ENCODE data around the gene MOB3C.

The MOB3C gene

DNA sequence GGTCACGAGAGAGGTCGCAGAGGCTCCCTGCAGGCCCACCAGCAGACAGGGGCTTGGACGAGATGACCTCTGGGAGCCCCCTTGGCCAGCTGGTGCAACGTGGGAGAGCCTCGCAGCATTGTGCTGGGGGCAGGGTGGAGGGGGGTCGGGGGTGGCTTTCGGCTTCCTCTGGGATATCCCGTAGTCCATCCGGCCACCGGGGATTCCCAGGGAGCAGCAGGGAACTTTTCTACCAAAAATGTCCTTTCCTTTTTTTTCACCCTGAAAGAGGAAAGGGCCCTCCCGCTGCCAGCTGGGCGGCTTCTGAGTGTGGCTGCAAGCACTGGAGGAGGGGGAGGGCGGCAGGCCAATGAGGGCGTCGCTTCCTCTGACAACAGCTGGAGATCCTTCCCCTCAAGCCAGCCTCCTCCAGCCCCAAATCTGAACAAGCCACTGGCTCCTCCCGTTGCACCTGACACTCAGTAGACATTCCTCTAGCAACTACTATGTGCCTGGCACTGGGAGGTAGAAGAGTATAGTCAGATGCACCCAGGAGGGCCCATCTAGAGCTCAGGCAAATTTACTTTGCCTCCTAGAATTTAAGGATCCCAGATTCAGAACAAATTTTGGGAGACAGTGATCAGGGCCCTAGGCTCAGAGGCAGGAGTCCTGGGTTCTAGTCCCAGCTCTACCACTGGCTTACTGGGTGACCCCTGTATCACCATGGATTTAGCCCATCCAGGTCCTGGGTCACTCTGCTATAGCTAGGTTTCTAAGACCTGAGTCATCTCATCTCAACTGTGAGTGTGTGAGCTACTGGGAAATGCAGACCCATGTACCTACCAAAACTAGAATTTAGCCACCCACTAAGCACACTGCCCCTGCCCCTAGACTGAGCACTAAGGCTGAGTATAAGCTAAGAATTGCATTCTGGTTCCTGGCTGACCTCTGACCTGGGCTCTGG, 2.7 kb downstream of the MOB3C start:
- TF ChIP-seq POLR2AphosphoS5 (IDR thresholded peaks at IDR 0.05; ENCODE audit: low read depth, low read length) (no peak), TAF1 (IDR thresholded peaks at IDR 0.05; ENCODE audit: borderline replicate concordance, low read depth, low read length) (no peak), POLR2A (IDR thresholded peaks at IDR 0.05; ENCODE audit: low read depth, low read length) (no peak)
- FAIRE-seq (peak; percentile 79), DNase-seq (ENCODE audit: insufficient read length) (peak; percentile 34)

DNA sequence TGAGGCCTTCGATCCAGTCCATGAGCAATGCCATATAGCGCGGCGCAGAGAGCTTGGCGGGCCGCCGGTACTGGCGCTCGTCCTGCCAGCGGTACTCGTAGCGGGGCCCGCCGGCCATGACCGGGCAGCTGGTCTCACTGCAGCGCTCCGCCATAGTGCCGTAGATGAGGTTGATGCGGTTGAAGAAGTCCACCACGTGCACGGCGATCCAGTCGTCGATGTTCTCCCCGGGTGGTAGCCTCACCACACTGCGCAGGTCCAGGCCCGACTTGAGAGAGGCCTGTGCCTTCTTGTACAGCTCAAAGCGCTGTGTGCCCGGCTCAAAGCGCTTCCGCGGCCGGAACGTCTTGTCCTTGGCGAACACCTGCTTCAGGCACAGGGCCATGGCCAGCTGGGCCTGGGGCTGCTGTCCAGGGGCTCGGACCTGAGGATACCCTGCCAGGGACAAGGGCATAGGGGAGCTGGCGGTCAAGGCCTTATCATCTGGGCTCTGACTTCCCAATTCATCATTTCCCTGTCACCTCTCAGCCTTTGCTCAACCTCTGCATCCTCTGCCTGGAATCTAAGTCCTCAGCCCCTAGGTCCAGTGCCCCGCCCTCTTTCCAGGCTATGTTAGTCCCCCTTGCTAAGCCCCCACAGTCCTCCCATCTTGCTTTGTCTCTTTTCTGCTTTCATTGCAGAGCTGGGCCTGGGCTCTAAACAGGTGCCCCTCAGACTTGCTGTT, 3.5 kb downstream of the MOB3C start:
- DNase-seq (ENCODE audit: insufficient read length) (no peak), FAIRE-seq (no peak)
- no peak for TF ChIP-seq TAF1 (IDR thresholded peaks at IDR 0.05; ENCODE audit: borderline replicate concordance, low read depth, low read length)
- TF ChIP-seq POLR2A (IDR thresholded peaks at IDR 0.05; ENCODE audit: low read depth, low read length) = no peak
- no peak for TF ChIP-seq POLR2AphosphoS5 (IDR thresholded peaks at IDR 0.05; ENCODE audit: low read depth, low read length)

DNA sequence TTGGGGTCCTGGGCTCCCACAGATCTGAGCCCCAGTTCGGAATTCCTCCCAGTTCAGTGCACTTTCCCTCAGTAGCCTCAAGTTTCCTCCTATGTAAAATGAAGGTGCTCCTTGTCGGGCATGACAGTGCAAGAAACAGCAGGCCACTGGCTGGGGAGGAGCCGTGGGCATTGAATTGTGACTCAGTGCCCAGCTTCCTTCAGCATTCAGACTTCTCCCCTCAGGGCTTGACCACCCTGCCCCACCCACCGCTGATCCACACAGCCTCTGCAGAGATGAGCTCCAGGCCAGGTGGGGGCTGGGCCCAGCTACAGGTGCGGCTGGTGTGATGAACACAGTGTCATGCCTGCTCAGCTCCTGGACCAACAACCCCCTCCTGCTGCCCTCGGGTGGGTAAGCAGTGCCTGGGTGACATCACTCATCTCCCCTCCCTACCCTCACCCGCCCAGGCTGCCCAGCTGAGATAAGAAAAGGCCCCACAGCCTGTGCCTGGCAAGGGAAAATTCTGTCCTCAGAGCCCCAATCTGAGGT, 4.9 kb downstream of the MOB3C start:
- FAIRE-seq = no peak
- no peak for DNase-seq (ENCODE audit: insufficient read length)
- TF ChIP-seq POLR2A (IDR thresholded peaks at IDR 0.05; ENCODE audit: low read depth, low read length) (no peak), TAF1 (IDR thresholded peaks at IDR 0.05; ENCODE audit: borderline replicate concordance, low read depth, low read length) (no peak), POLR2AphosphoS5 (IDR thresholded peaks at IDR 0.05; ENCODE audit: low read depth, low read length) (no peak)

DNA sequence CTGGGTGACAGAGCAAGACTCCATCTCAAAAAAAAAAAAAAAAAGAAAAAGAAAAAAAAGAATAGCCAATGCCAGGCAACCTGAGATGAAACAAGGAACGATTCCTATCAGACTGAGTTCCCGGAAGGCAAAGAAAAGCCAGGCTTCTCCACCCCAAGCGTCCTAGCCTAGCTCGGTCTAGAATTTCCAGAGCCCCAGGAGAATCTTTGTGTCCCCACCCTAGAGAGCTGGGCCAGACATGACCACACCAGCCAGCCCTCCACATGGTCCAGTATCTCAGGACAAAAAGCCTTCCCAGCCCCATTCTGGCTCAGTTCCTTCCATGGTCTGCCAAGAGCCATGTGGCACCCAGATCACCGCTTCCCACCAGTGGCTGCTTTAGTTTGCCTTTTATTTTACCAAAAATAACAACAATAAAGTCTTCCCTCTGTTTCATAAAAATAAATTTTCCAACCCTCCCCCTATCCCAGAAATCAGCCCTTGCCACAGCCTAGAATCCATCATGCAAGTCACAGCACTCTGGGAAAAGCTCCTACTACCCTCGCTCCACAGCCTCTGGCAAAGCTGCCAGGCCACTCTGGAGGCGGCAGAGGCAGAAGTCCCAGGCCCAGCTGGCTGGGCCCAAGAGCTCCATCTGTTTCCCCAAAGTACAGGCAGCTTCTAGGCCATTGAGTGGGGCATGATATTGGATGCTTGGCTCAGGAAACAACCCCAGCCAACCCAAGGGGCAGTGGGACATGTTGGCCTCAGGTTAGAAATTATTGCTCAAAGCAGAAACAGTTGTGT, 9.1 kb downstream of the MOB3C start:
- FAIRE-seq (no peak), DNase-seq (ENCODE audit: insufficient read length) (no peak)
- TF ChIP-seq TAF1 (IDR thresholded peaks at IDR 0.05; ENCODE audit: borderline replicate concordance, low read depth, low read length) (no peak), POLR2AphosphoS5 (IDR thresholded peaks at IDR 0.05; ENCODE audit: low read depth, low read length) (no peak), POLR2A (IDR thresholded peaks at IDR 0.05; ENCODE audit: low read depth, low read length) (no peak)

DNA sequence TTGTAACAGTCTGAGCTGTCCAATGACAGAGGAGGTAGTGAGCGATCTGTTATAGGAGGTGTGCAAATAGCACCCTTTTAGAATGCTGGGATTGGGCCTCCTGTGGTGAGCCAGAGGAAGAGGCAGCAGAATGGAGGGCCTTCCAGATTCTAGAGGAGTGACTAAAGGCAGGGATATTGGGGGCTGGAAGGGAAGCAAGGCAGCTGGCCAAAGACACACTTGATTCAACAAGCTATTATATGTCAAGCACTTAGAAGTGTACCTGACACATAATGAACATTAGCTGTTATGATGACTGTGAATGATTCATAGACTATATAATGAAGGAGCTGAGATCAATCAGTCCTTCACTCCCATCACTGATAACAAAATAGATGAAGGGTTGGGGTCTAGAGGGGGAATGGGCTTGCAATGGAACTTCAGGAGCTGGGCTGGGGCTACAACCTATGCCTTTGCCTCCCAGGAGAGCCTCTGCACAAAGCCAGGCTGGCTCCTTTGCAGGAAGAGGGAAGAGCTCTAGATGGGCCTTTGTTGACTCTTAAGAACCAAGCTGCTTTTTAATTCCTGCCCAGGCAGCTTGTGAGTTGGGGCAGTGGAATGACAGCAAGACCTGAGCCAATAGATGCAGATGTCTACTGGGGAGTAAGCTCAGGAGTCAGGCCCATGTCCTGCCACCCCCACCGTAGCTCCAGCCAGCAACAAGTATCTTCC, 10.2 kb downstream of the MOB3C start:
- TF ChIP-seq POLR2A (IDR thresholded peaks at IDR 0.05; ENCODE audit: low read depth, low read length) = no peak
- TF ChIP-seq POLR2AphosphoS5 (IDR thresholded peaks at IDR 0.05; ENCODE audit: low read depth, low read length) = no peak
- TF ChIP-seq TAF1 (IDR thresholded peaks at IDR 0.05; ENCODE audit: borderline replicate concordance, low read depth, low read length) = no peak
- no peak for FAIRE-seq
- no peak for DNase-seq (ENCODE audit: insufficient read length)

DNA sequence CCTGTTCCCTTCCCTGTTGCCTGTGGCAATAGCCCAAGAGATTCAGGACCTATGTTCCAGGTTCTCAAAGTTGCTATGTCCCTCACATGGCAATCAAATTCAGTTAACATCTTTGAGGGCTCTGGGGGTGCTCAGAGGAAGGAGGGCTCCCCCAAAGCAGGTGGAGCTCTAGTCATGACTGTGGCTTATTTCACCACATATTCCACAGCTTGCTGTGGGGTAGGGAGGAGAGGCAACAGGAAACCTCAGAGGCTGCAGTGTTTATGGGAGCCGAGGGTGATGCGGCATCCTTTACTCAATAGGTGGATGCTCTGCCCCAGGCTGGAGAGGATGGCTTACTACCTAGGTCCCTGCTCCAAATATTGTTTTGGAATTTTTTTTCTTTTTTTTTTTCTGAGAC, 11.4 kb downstream of the MOB3C start:
- TF ChIP-seq POLR2A (IDR thresholded peaks at IDR 0.05; ENCODE audit: low read depth, low read length) (no peak), POLR2AphosphoS5 (IDR thresholded peaks at IDR 0.05; ENCODE audit: low read depth, low read length) (no peak), TAF1 (IDR thresholded peaks at IDR 0.05; ENCODE audit: borderline replicate concordance, low read depth, low read length) (no peak)
- FAIRE-seq (no peak), DNase-seq (ENCODE audit: insufficient read length) (no peak)

DNA sequence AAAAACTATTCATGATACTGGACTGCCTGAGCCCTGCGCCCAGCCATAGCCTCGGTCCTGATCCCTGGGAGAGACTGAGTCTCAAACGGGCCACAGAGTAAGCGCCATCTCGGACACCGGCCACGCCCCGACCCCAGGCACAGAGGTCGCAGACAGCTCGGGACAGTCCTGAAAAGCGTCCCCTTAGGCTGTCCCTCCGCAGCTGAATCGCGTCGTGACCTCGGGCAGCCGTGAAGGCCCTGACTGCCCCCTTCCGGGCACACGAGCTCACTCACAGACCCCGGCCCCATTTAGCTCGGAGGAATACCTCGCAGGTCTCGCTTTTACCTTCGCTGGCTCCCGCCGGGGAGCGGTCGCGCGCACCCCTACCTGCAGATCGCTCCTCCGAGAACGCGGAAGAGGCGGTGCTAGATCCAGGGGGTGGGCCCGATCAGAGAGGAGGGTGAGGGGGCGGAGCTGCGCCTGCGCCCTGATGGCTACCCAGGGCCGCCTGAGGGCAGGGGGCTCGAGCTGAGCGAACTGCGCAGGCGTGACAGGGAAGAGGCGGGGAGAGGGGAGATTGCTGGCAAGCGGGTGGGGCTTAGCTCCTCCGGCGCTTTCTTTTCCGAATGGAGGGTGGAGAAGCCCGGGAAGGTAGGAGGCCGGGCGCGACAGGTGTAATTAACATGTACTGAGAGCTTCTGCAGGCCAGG, 12.6 kb downstream of the MOB3C start, which contains the start of gene MKNK1:
MKNK1 (minus strand) TSS at position 411 of the 692 bp plus-strand sequence. CDS start 20,941 bp downstream, outside the sequence.
- TF ChIP-seq TAF1 (IDR thresholded peaks at IDR 0.05; ENCODE audit: borderline replicate concordance, low read depth, low read length) (peak; percentile 17; the same call in 1 of the 2 replicates), POLR2A (IDR thresholded peaks at IDR 0.05; ENCODE audit: low read depth, low read length) (peak; percentile 93), POLR2AphosphoS5 (IDR thresholded peaks at IDR 0.05; ENCODE audit: low read depth, low read length) (peak; percentile 88)
- DNase-seq (ENCODE audit: insufficient read length) (peak; percentile 99), FAIRE-seq (peak; percentile 98)

DNA sequence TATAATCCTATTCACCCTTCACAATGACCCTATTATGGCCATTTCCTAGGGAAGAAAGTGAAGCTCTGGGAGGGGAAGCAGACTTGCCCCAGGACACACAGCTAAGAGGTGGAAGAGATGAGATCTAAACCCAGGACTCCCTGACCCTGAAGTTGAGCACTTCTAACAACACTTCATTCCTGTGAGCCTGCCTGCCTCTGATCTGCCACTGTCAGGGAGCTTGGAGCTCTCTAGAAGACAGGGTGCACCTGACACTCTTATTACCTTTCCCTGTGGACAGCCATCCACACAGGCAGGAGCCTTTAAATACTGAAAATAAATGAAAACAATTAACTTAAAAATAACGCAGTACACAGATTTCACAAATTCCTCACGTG, 13.1 kb downstream of the MOB3C start:
- DNase-seq (ENCODE audit: insufficient read length) = no peak
- TF ChIP-seq TAF1 (IDR thresholded peaks at IDR 0.05; ENCODE audit: borderline replicate concordance, low read depth, low read length) = no peak
- no peak for TF ChIP-seq POLR2A (IDR thresholded peaks at IDR 0.05; ENCODE audit: low read depth, low read length)
- no peak for TF ChIP-seq POLR2AphosphoS5 (IDR thresholded peaks at IDR 0.05; ENCODE audit: low read depth, low read length)
- no peak for FAIRE-seq

DNA sequence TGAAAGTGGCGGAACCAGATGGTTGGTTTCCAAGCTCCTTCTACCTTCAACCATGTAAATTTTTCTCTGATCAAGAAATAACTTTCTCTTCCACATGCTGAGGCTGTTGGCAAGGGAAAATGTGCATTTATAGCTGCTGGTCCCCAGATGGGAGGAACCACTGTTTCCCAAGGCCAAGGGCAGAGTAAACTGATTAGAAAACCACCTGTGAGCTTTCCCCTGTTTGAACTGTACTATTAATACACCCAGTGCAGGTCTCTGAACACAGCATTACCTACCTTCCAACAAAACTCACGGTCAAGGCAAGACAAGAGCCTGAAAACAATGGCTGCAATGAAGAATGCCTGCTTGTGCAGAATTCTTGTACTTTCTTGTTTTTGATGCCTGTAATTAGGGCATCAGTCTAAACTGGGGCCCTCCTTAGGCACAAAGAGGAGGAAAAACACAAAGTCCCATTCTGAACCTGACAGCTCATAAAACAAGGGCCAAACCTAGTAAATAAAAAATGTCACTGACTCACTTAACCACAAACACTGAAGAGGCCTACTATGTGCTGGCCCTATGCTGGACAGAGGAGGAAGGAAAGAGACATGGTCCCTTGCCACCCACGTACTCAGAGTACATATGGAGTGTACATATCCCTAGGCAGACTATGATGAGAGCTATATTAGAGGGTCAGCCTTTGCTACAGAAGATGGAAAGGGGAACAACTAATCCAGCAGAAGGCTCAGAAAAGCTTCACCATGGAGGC, 15.2 kb downstream of the MOB3C start:
- TF ChIP-seq TAF1 (IDR thresholded peaks at IDR 0.05; ENCODE audit: borderline replicate concordance, low read depth, low read length) (no peak), POLR2A (IDR thresholded peaks at IDR 0.05; ENCODE audit: low read depth, low read length) (no peak), POLR2AphosphoS5 (IDR thresholded peaks at IDR 0.05; ENCODE audit: low read depth, low read length) (no peak)
- FAIRE-seq (no peak), DNase-seq (ENCODE audit: insufficient read length) (no peak)
